ENCODE results near the gene KRT2.
"Not testable (repeated sequence)": the region's sequence is repeated elsewhere in the genome, so short reads cannot be mapped to it uniquely, and the experiment has no call there.

The KRT2 gene

DNA sequence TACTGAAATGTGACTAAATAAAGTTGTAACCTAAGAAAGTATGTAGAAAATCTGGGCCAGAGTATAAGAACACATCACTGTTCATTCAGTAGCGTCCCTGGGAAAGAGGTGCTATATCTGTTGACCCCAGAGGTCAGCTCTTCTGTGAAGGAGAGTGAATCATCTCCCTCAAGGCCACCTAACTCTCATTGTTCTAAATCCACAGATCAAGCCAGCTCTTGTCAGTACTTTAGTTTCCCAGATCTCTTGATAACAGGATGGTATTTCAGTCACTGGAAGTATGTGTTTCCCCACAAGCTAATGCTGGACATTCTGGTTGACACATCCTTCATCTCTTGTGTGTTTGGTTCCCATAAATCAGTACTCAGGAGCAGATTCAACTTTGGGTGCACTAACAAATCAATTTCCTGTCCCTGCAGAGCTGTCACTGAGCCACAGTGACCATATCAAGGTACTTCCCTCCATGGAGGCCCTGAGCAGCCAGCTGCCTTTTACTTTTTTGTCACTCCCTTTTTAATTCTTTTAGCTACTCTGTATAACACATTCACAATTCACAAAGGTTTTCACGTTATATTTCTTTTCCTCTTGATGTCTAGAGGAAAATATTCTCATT is 20.4 kb upstream of the KRT2 start:
- Histone ChIP-seq H3K9ac (no peak overlapping the region), H4K20me1 (no peaks in the 10 kb centered on the region), H3K27me3 (no peaks in the 10 kb centered on the region), H3K4me1 (no peaks in the 10 kb centered on the region), H3K4me3 (no peak overlapping the region), H3K9me3 (replicated peaks in 1 of 11) (no peaks in the 10 kb centered on the region), H3K36me3 (no peaks in the 10 kb centered on the region), H3K27ac (no peak overlapping the region), H3K4me2 (no peak overlapping the region)
- TF ChIP-seq Cebpa-rat (IDR thresholded peaks at IDR 0.05) = no peak

- Histone ChIP-seq H3K4me2 (no peak overlapping the region), H3K27ac (no peak overlapping the region), H3K27me3 (no peaks in the 10 kb centered on the region), H3K9me3 (replicated peaks in 1 of 11) (no peaks in the 10 kb centered on the region), H3K4me1 (no peaks in the 10 kb centered on the region), H3K4me3 (no peak overlapping the region), H3K9ac (no peak overlapping the region), H4K20me1 (no peaks in the 10 kb centered on the region), H3K36me3 (no peaks in the 10 kb centered on the region)
- no peak for TF ChIP-seq Cebpa-rat (IDR thresholded peaks at IDR 0.05)
Observed at GRCh38 chr12:52670961-52671360, 18.9 kb upstream of the KRT2 start.

GRCh38 chr12:52670506-52670905 is 18.5 kb upstream of the KRT2 start:
- Histone ChIP-seq H3K9me3 (replicated peaks in 1 of 11) (no peaks in the 10 kb centered on the region), H3K4me3 (no peak overlapping the region), H3K4me2 (no peak overlapping the region), H3K27ac (no peak overlapping the region), H3K27me3 (no peaks in the 10 kb centered on the region), H3K4me1 (no peaks in the 10 kb centered on the region), H3K36me3 (no peaks in the 10 kb centered on the region), H4K20me1 (no peaks in the 10 kb centered on the region), H3K9ac (no peak overlapping the region)
- TF ChIP-seq Cebpa-rat (IDR thresholded peaks at IDR 0.05) = no peak

GRCh38 chr12:52669941-52670340 is 17.9 kb upstream of the KRT2 start:
- H3K4me3 ChIP-seq; H4K20me1 ChIP-seq; H3K4me2 ChIP-seq; H3K27me3 ChIP-seq; H3K9ac ChIP-seq; H3K36me3 ChIP-seq; H3K27ac ChIP-seq; H3K9me3 ChIP-seq (replicated peaks in 1 of 11); H3K4me1 ChIP-seq: not testable (repeated sequence)

- Histone ChIP-seq H3K27me3 (no peaks in the 10 kb centered on the region), H3K9ac (no peak overlapping the region), H3K4me2 (no peak overlapping the region), H4K20me1 (no peaks in the 10 kb centered on the region), H3K4me1 (no peaks in the 10 kb centered on the region), H3K9me3 (replicated peaks in 1 of 11) (no peaks in the 10 kb centered on the region), H3K27ac (no peak overlapping the region), H3K36me3 (no peaks in the 10 kb centered on the region), H3K4me3 (no peak overlapping the region)
- TF ChIP-seq Cebpa-rat (IDR thresholded peaks at IDR 0.05) = no peak
Observed at GRCh38 chr12:52669426-52669825, 17.4 kb upstream of the KRT2 start.

DNA sequence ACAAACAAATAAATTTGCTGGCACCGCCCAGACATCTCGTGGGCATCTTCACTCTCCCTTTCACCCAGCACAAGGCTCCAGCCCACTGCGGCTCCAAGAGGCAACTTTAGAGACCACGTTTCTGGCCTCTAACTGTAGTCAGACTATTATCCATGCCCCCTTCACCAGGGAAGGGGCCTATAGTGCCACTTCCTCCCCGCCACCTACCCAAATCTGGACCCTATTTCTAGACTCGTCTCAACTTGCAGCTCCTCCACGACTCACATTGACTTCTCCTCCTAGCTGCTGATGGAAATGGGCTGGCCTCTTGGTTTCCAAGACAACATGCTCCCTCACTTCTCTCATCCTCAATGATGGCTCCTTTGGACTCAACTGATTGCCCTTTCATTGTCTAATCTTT is 15.9 kb upstream of the KRT2 start:
- TF ChIP-seq Cebpa-rat (IDR thresholded peaks at IDR 0.05) = no peak
- Histone ChIP-seq H3K4me3 (no peak overlapping the region), H3K36me3 (no peaks in the 10 kb centered on the region), H3K4me1 (peaks cover 0 to 4% (median 1%) of the 10 kb centered on the region in 10 experiments; a peak in 10 of 20 replicates), H3K27ac (no peak overlapping the region), H3K9ac (no peak overlapping the region), H3K4me2 (no peak overlapping the region), H3K27me3 (no peaks in the 10 kb centered on the region), H3K9me3 (replicated peaks in 1 of 11) (no peaks in the 10 kb centered on the region), H4K20me1 (no peaks in the 10 kb centered on the region)

GRCh38 chr12:52667509-52667908 is 15.5 kb upstream of the KRT2 start:
- Histone ChIP-seq H4K20me1 (no peaks in the 10 kb centered on the region), H3K4me2 (no peak overlapping the region), H3K27me3 (no peaks in the 10 kb centered on the region), H3K27ac (no peak overlapping the region), H3K9me3 (replicated peaks in 1 of 11) (no peaks in the 10 kb centered on the region), H3K4me1 (peaks cover 0 to 8% (median 5%) of the 10 kb centered on the region in 10 experiments; a peak in 14 of 20 replicates), H3K9ac (no peak overlapping the region), H3K4me3 (no peak overlapping the region), H3K36me3 (no peaks in the 10 kb centered on the region)
- no peak for TF ChIP-seq Cebpa-rat (IDR thresholded peaks at IDR 0.05)

- H3K4me1 ChIP-seq = peaks cover 0 to 18% (median 14%) of the 10 kb centered on the region in 10 experiments; a peak in 15 of 20 replicates
- TF ChIP-seq Cebpa-rat (IDR thresholded peaks at IDR 0.05) = no peak
- no peak overlapping the region for H3K4me3 ChIP-seq
- H3K27me3 ChIP-seq = no peaks in the 10 kb centered on the region
- no peak overlapping the region for H3K4me2 ChIP-seq
- H3K27ac ChIP-seq = no peak overlapping the region
- no peaks in the 10 kb centered on the region for H3K9me3 ChIP-seq (replicated peaks in 1 of 11)
- H3K36me3 ChIP-seq = no peaks in the 10 kb centered on the region
- H4K20me1 ChIP-seq = no peaks in the 10 kb centered on the region
- H3K9ac ChIP-seq = no peak overlapping the region
Observed at GRCh38 chr12:52666471-52666870, 14.5 kb upstream of the KRT2 start.

DNA sequence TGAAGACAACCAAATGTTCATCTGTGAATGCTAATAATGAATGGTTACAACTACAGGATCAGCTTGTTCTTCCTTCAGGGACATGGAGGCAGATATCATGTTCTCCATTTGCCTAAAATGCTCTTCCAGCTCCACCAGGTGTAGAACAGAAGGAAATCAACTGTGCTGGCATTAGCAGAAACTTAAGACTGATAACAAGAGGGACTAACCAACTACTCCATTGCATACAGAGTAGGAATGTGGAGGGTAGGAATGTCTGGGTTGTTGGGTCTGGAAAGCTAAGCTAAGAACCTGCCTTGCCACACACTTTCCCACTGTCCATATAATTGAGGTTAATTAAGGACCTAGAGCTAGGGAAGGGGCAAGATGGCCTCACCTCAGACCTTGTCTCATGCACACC is 11.4 kb upstream of the KRT2 start:
- Histone ChIP-seq H3K4me3 (no peak overlapping the region), H3K9me3 (replicated peaks in 1 of 11) (no peaks in the 10 kb centered on the region), H3K27ac (no peak overlapping the region), H3K4me2 (peak overlapping the region in 1 of 11 experiments; percentile 76; a peak in 2 of 22 replicates), H3K36me3 (no peaks in the 10 kb centered on the region), H3K9ac (no peak overlapping the region), H3K27me3 (no peaks in the 10 kb centered on the region), H4K20me1 (no peaks in the 10 kb centered on the region), H3K4me1 (peaks cover 0 to 36% (median 29%) of the 10 kb centered on the region in 10 experiments; a peak in 15 of 20 replicates)
- no peak for TF ChIP-seq Cebpa-rat (IDR thresholded peaks at IDR 0.05)

DNA sequence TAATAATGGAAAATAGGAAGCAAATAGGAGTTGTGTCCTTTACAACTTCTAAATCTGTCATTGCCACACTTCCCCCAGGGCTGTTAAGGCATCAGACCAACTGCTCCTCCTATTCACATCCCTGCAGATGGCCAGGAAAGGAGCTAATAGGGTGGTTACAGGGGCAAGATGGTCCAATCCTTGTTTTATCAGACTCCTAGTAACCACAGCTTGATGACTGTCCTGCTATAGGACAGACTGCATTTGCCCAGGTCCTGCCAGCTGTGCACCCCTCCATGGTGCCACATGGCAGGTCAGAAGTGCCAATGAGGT is 10.9 kb upstream of the KRT2 start:
- no peak overlapping the region for H3K4me3 ChIP-seq

More for the DNA sequence above, 10.9 kb upstream of the KRT2 start:
- Histone ChIP-seq H3K27me3 (no peaks in the 10 kb centered on the region), H3K4me2 (peak overlapping the region in 8 of 11 experiments; percentile 50 to 76 (median 68); a peak in 14 of 22 replicates), H4K20me1 (no peaks in the 10 kb centered on the region), H3K4me1 (peaks cover 0 to 37% (median 29%) of the 10 kb centered on the region in 10 experiments; a peak in 15 of 20 replicates), H3K9me3 (replicated peaks in 1 of 11) (no peaks in the 10 kb centered on the region), H3K9ac (no peak overlapping the region), H3K36me3 (no peaks in the 10 kb centered on the region), H3K27ac (peak overlapping the region in 1 of 11 experiments; percentile 28; a peak in 1 of 22 replicates)
- no peak for TF ChIP-seq Cebpa-rat (IDR thresholded peaks at IDR 0.05)

Measured in BLaER1 treated with 17β-estradiol and CSF1 and Interleukin-3, amounts not matched to agents 10 nM and 100 nM (cell line).